Tibial nerve (tissue), 4 donors: ENCODE data around the gene ARHGAP26. TPM values are rescaled to one million over a fixed set of nuclear protein-coding genes. Genes with fewer than 3 reads are reported as not detected.

Experiments used
- DNase-seq, 2 donors: peaks; one replicate each; pipeline ENCODE4 v3.0.0-alpha.2; 2019; ENCODE audit warnings: low spot score in 2 of 2
- H3K27ac ChIP-seq, 4 donors: fragments of 200-600 bp; sonication (generic) in 3 of 4; one replicate each; pipeline ENCODE4 v1.5.1; 2017 to 2019; ENCODE audit warnings: mild to moderate bottlenecking in 1 of 4
- H3K27me3 ChIP-seq, 2 donors: fragments of 200-600 bp; sonication (generic) in 1 of 2; one replicate each; pipeline versions ENCODE4 v1.5.1 to v1.6.0; 2017 to 2019
- H3K36me3 ChIP-seq, 3 donors: fragments of 200-600 bp; sonication (generic); one replicate each; pipeline ENCODE4 v1.5.1; 2018 to 2019
- H3K4me1 ChIP-seq, 4 donors: fragments of 200-600 bp; sonication (generic) in 3 of 4; one replicate each; pipeline ENCODE4 v1.5.1; 2017 to 2019
- H3K4me3 ChIP-seq, 4 donors: fragments of 200-600 bp; sonication (generic) in 3 of 4; one replicate each; pipeline ENCODE4 v1.5.1; 2017 to 2019; ENCODE audit warnings: mild to moderate bottlenecking in 1 of 4, moderate library complexity in 1 of 4
- H3K9me3 ChIP-seq, 4 donors: fragments of 200-600 bp; sonication (generic) in 3 of 4; one replicate each; pipeline ENCODE4 v1.5.1; 2017 to 2019
- EP300 ChIP-seq, 2 donors: sonication (generic); formaldehyde crosslinking; IDR thresholded peaks; one replicate each; pipeline ENCODE4 v1.6.1; 2017; ENCODE audit warnings: antibody characterized with exemption in 2 of 2, mild to moderate bottlenecking in 1 of 2
- POLR2A ChIP-seq, 2 donors: fragments of 450-650 bp; IDR thresholded peaks; one replicate each; pipeline ENCODE4 v1.6.1; 2017; ENCODE audit warnings: antibody characterized with exemption in 2 of 2, mild to moderate bottlenecking in 2 of 2, moderate library complexity in 2 of 2
- WGBS, 2 donors: methylation state at CpG; one replicate each; pipeline ENCODE4 v1.1.5; 2018; 5-methylcytosine and 5-hydroxymethylcytosine counted together
- total RNA-seq, 4 donors: library from RNA; depleted of rRNA; stranded (reverse); fragments of >200 nt; gene quantifications; one replicate each; pipeline ENCODE4 v1.1.0, GENCODE V29; 2016
- TF ChIP-seq, protein P1 (sequence below), 5 experiments: fragments of 200-600 bp in 3 of 5; fragments of 450-650 bp in 2 of 5; sonication (generic) in 3 of 5; IDR thresholded peaks; one replicate each; pipeline ENCODE4 v1.5.1; 2016 to 2019; ENCODE audit warnings: antibody characterized with exemption in 5 of 5, mild to moderate bottlenecking in 3 of 5, moderate library complexity in 2 of 5

ARHGAP26 gene
- total RNA-seq, 4 donors from 2014 or later: 33.7 to 77.8 (median 57.8) TPM

- no peak for DNase-seq
- 31 to 33% methylated on average over 3 of the region's 3 CpGs for WGBS, 2 donors
- H3K27me3 ChIP-seq: no peaks in the 10 kb centered on the region
- no peak for TF ChIP-seq POLR2A (IDR thresholded peaks at IDR 0.05)
- no peak for TF ChIP-seq EP300 (IDR thresholded peaks at IDR 0.05)
- TF ChIP-seq, protein P1, sequence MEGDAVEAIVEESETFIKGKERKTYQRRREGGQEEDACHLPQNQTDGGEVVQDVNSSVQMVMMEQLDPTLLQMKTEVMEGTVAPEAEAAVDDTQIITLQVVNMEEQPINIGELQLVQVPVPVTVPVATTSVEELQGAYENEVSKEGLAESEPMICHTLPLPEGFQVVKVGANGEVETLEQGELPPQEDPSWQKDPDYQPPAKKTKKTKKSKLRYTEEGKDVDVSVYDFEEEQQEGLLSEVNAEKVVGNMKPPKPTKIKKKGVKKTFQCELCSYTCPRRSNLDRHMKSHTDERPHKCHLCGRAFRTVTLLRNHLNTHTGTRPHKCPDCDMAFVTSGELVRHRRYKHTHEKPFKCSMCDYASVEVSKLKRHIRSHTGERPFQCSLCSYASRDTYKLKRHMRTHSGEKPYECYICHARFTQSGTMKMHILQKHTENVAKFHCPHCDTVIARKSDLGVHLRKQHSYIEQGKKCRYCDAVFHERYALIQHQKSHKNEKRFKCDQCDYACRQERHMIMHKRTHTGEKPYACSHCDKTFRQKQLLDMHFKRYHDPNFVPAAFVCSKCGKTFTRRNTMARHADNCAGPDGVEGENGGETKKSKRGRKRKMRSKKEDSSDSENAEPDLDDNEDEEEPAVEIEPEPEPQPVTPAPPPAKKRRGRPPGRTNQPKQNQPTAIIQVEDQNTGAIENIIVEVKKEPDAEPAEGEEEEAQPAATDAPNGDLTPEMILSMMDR (IDR thresholded peaks at IDR 0.05): no peak
- H3K9me3 ChIP-seq: no peaks in the 10 kb centered on the region
- H3K27ac ChIP-seq: peak overlapping the region in 2 of 4 donors; percentile 48 to 76
- H3K4me1 ChIP-seq: peaks cover 0 to 39% (median 15%) of the 10 kb centered on the region in 4 donors
- H3K36me3 ChIP-seq: no peaks in the 10 kb centered on the region
- H3K4me3 ChIP-seq: no peak overlapping the region
Measured at GRCh38 chr5:142966121-142966420, 195.9 kb downstream of the ARHGAP26 start.

DNA sequence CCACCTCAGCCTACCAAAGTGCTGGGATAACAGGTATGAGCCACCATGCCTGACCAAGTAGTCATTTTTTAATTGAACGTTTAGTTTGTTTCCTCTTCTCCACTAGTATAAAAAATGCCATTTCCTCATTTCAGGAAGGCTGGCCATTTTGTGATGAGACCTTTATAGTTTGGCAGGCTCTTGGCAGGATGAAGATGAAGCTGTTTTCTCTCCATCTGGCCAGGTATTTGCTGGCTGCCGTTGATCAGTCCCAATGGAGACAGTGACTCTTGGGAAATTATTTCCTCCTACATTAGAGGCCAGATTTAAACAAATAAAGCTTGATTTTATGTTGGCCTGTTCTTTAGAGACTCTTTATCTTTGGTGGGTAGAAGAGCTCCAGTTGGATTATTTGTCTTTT is 199.0 kb downstream of the ARHGAP26 start:
- Histone ChIP-seq H3K27ac (peak overlapping the region in 2 of 4 donors; percentile 50 to 79), H3K4me1 (peaks cover 0 to 42% (median 15%) of the 10 kb centered on the region in 4 donors), H3K36me3 (no peaks in the 10 kb centered on the region), H3K27me3 (no peaks in the 10 kb centered on the region), H3K9me3 (no peaks in the 10 kb centered on the region), H3K4me3 (no peak overlapping the region)
- no peak for DNase-seq
- TF ChIP-seq, protein P1 (IDR thresholded peaks at IDR 0.05): no peak
- TF ChIP-seq POLR2A (IDR thresholded peaks at IDR 0.05) (no peak), EP300 (IDR thresholded peaks at IDR 0.05) (no peak)
- WGBS, 2 donors: 49 to 58% methylated on average over 2 of the region's 2 CpGs

GRCh38 chr5:142969624-142970439 is 199.7 kb downstream of the ARHGAP26 start:
- peaks cover 0 to 43% (median 15%) of the 10 kb centered on the region in 4 donors for H3K4me1 ChIP-seq
- H3K9me3 ChIP-seq: no peaks in the 10 kb centered on the region
- WGBS, 2 donors: 44 to 47% methylated on average over 3 of the region's 3 CpGs
- DNase-seq: no peak
- peak overlapping the region in 2 of 4 donors; percentile 50 to 79 for H3K27ac ChIP-seq
- no peaks in the 10 kb centered on the region for H3K27me3 ChIP-seq
- TF ChIP-seq, protein P1 (IDR thresholded peaks at IDR 0.05): no peak
- TF ChIP-seq POLR2A (IDR thresholded peaks at IDR 0.05): no peak
- H3K36me3 ChIP-seq: no peaks in the 10 kb centered on the region
- no peak overlapping the region for H3K4me3 ChIP-seq

- Histone ChIP-seq H3K27me3 (no peaks in the 10 kb centered on the region), H3K36me3 (no peaks in the 10 kb centered on the region), H3K9me3 (no peaks in the 10 kb centered on the region), H3K4me3 (no peak overlapping the region), H3K27ac (peak overlapping the region in 2 of 4 donors; percentile 50 to 79), H3K4me1 (peaks cover 0 to 38% (median 14%) of the 10 kb centered on the region in 4 donors)
- WGBS, 2 donors: 60% methylated on average over 4 of the region's 4 CpGs
- DNase-seq: no peak
- no peak for TF ChIP-seq EP300 (IDR thresholded peaks at IDR 0.05)
- TF ChIP-seq, protein P1 (IDR thresholded peaks at IDR 0.05): no peak
- TF ChIP-seq POLR2A (IDR thresholded peaks at IDR 0.05): no peak
Measured at GRCh38 chr5:142970440-142971030, 200.4 kb downstream of the ARHGAP26 start.
